Left lobe of liver (tissue), 2 donors: ENCODE measurements around the gene TTN. TPM values are rescaled to one million over a fixed set of nuclear protein-coding genes. Genes with fewer than 3 reads are reported as not detected.
A peak's percentile ranks its signal among the peaks of the same experiment; 100 is the strongest.

Experiments used
- ATAC-seq: fragments of 200-7000 bp; cut with Tn5 transposase; one replicate; pipeline ENCODE4 v1.9.1; 2020; ENCODE audit warnings: mild to moderate bottlenecking, moderate library complexity
- DNase-seq: peaks from one replicate; pipeline ENCODE4 v3.0.0-alpha.2; 2020; ENCODE audit warnings: low spot score
- total RNA-seq: library from RNA; stranded (reverse); gene quantifications from one replicate; pipeline ENCODE4 v1.2.1, GENCODE V29; 2021
- donor health status: DM: no; HTN: no; CAD: no; lungs with moderate emphysema.
- donor health status: DM: no; HTN: yes; CAD: no.

TTN gene
- total RNA-seq, 1 donor from 2014 or later = 1.1 TPM

- DNase-seq = no peak
- no peak for ATAC-seq
Observed at GRCh38 chr2:178756843-178757242, 50.4 kb downstream of the TTN start.

- DNase-seq = no peak
- ATAC-seq = no peak
Observed at GRCh38 chr2:178756343-178756742, 50.9 kb downstream of the TTN start.

- no peak for ATAC-seq
Observed at GRCh38 chr2:178747767-178748166, 59.5 kb downstream of the TTN start.

GRCh38 chr2:178734518-178734917 lies 72.7 kb downstream of the TTN start:
- ATAC-seq (no peak), DNase-seq (no peak)

More at GRCh38 chr2:178747767-178748166, 59.5 kb downstream of the TTN start:
- DNase-seq = no peak

- no peak for ATAC-seq
- no peak for DNase-seq
Observed at GRCh38 chr2:178733975-178734374, 73.2 kb downstream of the TTN start.

- ATAC-seq (no peak), DNase-seq (no peak)
Observed at GRCh38 chr2:178732913-178733312, 74.3 kb downstream of the TTN start.

GRCh38 chr2:178731300-178731699 lies 75.9 kb downstream of the TTN start:
- DNase-seq = no peak
- no peak for ATAC-seq

- ATAC-seq (no peak), DNase-seq (no peak)
Observed at GRCh38 chr2:178730049-178730448, 77.2 kb downstream of the TTN start.

- DNase-seq = no peak
Observed at GRCh38 chr2:178723786-178724346, 83.4 kb downstream of the TTN start.

GRCh38 chr2:178722296-178722695 lies 84.9 kb downstream of the TTN start:
- no peak for ATAC-seq

More at GRCh38 chr2:178723786-178724346, 83.4 kb downstream of the TTN start:
- no peak for ATAC-seq

GRCh38 chr2:178718988-178719387 lies 88.2 kb downstream of the TTN start:
- no peak for ATAC-seq

More at GRCh38 chr2:178722296-178722695, 84.9 kb downstream of the TTN start:
- DNase-seq = no peak

GRCh38 chr2:178718283-178718682 lies 88.9 kb downstream of the TTN start:
- ATAC-seq (no peak), DNase-seq (no peak)

More at GRCh38 chr2:178718988-178719387, 88.2 kb downstream of the TTN start:
- no peak for DNase-seq

- DNase-seq (no peak), ATAC-seq (no peak)
Observed at GRCh38 chr2:178716394-178716793, 90.8 kb downstream of the TTN start.

- DNase-seq (no peak), ATAC-seq (no peak)
Observed at GRCh38 chr2:178715366-178715765, 91.9 kb downstream of the TTN start.

GRCh38 chr2:178707476-178707875 lies 99.7 kb downstream of the TTN start:
- ATAC-seq = no peak
- DNase-seq = no peak

GRCh38 chr2:178704876-178705275 lies 102.3 kb downstream of the TTN start:
- ATAC-seq (no peak), DNase-seq (no peak)

GRCh38 chr2:178702361-178702760 lies 104.9 kb downstream of the TTN start:
- no peak for DNase-seq
- no peak for ATAC-seq

GRCh38 chr2:178700922-178701342 lies 106.3 kb downstream of the TTN start:
- ATAC-seq = peak; percentile 67

GRCh38 chr2:178700136-178700535 lies 107.1 kb downstream of the TTN start:
- ATAC-seq (no peak), DNase-seq (no peak)

More at GRCh38 chr2:178700922-178701342, 106.3 kb downstream of the TTN start:
- no peak for DNase-seq

- no peak for ATAC-seq
- no peak for DNase-seq
Observed at GRCh38 chr2:178692845-178693244, 114.4 kb downstream of the TTN start.

GRCh38 chr2:178689808-178690207 lies 117.4 kb downstream of the TTN start:
- DNase-seq = no peak
- no peak for ATAC-seq

GRCh38 chr2:178683877-178684276 lies 123.3 kb downstream of the TTN start:
- no peak for DNase-seq
- no peak for ATAC-seq

- no peak for DNase-seq
Observed at GRCh38 chr2:178681081-178681480, 126.1 kb downstream of the TTN start.

More at GRCh38 chr2:178681081-178681480, 126.1 kb downstream of the TTN start:
- ATAC-seq = no peak
